Measurements from ENCODE around the gene FGD4.

Gene FGD4

DNA sequence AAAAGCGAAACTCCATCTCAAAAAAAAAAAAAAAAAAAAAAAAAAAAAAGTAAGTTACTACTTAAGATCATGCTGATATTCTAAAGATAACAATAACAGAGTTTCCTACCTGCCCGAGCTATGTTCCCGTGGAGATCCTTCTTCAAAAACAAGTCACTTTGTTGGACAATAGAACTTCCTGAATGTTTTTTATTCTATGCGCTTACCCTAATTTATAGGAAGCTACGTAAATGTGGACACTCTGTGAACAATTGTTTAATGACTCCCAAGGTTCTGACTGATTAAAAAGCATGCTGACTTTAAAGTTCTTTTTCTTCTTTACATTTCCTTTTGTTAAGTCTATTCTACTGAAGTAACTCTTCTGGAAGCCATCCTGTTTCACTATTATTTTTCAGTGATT, 52.5 kb downstream of the FGD4 start:
- Histone ChIP-seq H3K36me3 (ENCODE audit: control insufficient read depth, insufficient read depth, low read length) (no peaks in the 10 kb centered on the region), H3K9me3 (ENCODE audit: control insufficient read depth, insufficient read depth, low read length) (no peaks in the 10 kb centered on the region), H3K4me3 (ENCODE audit: low read length) (no peak overlapping the region), H3K4me1 (ENCODE audit: control insufficient read depth, insufficient read depth, low read length) (peaks cover 3% of the 10 kb centered on the region; the same call in 1 of the 2 replicates), H3K27me3 (ENCODE audit: control insufficient read depth, insufficient read depth, low read length) (no peaks in the 10 kb centered on the region), H3K27ac (ENCODE audit: low read length) (no peak overlapping the region)
- no CpG with 5 or more reads among the region's 5 CpGs for WGBS (ENCODE audit: insufficient coverage, insufficient read length)
- DNase-seq (ENCODE audit: low read depth, low spot score), result no peak

DNA sequence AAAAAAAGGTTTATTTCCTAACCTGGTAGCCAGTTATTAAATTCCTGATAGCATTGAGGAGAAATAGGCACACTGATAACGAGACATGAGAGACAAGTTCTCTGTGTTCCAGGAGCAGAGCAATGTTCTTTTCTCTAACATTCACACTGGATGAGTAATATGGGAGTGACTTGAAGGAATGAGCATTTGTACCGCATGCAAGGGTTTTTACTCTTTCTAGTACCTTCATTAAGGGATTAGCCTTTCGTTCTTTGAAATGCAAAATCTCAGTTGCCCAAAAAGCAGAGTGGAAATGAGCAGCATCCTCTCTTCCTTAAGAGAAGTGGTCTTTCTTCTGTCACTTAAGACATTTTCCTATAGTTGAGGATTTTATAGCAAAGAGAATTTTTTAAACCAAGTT, 54.7 kb downstream of the FGD4 start:
- no CpG with 5 or more reads among the region's 3 CpGs for WGBS (ENCODE audit: insufficient coverage, insufficient read length)
- H3K27me3 ChIP-seq (ENCODE audit: control insufficient read depth, insufficient read depth, low read length), result no peaks in the 10 kb centered on the region
- no peaks in the 10 kb centered on the region for H3K9me3 ChIP-seq (ENCODE audit: control insufficient read depth, insufficient read depth, low read length)
- no peak overlapping the region for H3K27ac ChIP-seq (ENCODE audit: low read length)
- DNase-seq (ENCODE audit: low read depth, low spot score), result peak; percentile 50
- no peaks in the 10 kb centered on the region for H3K4me1 ChIP-seq (ENCODE audit: control insufficient read depth, insufficient read depth, low read length)
- no peak overlapping the region for H3K4me3 ChIP-seq (ENCODE audit: low read length)
- H3K36me3 ChIP-seq (ENCODE audit: control insufficient read depth, insufficient read depth, low read length), result no peaks in the 10 kb centered on the region

DNA sequence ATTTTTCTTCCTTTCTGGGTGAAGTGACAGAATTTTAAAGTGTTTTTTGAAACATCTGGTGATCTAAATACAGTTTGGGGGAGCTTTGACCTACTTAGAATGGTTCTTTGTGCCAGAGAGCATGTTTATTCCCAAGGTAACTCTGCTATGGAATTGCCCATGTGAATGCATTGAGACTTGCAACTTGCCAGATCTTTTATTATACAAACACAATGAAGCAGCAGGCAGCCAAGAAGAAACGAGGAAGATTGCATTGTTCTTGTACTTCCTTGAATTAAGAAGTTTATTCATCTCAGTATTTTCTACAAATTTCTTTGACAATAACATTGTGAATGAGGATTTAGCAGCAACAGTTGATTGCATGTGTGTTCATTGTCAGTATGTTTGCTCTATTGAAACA, 55.5 kb downstream of the FGD4 start:
- Histone ChIP-seq H3K4me3 (ENCODE audit: low read length) (no peak overlapping the region), H3K9me3 (ENCODE audit: control insufficient read depth, insufficient read depth, low read length) (no peaks in the 10 kb centered on the region), H3K27me3 (ENCODE audit: control insufficient read depth, insufficient read depth, low read length) (no peaks in the 10 kb centered on the region), H3K4me1 (ENCODE audit: control insufficient read depth, insufficient read depth, low read length) (no peaks in the 10 kb centered on the region), H3K36me3 (ENCODE audit: control insufficient read depth, insufficient read depth, low read length) (no peaks in the 10 kb centered on the region), H3K27ac (ENCODE audit: low read length) (no peak overlapping the region)
- DNase-seq (ENCODE audit: low read depth, low spot score), result peak; percentile 70
- WGBS (ENCODE audit: insufficient coverage, insufficient read length), result no CpG with 5 or more reads among the region's 1 CpG

DNA sequence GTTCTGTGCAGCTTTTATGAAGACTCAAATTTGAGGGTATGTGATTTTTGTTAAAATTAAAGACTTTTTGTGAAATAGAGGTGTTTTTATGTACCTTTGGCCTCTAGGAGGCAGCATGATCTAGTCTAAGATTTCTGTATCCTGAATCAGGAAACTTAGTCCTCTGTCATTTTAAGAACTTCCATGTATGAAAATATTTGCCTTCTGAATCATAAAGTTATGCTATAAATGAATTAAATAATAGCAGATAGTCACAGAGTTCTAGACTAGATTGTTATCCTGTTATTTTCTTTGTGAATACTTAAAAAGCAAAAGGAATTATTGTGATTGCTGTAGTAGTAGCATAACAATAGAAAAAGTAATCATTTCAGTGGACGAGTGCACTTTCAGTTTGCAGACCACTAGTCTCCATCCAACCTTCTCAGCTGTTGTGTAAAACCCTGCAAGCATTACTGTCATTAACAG, 56.3 kb downstream of the FGD4 start:
- no peaks in the 10 kb centered on the region for H3K9me3 ChIP-seq (ENCODE audit: control insufficient read depth, insufficient read depth, low read length)
- H3K4me3 ChIP-seq (ENCODE audit: low read length), result no peak overlapping the region
- no peak for DNase-seq (ENCODE audit: low read depth, low spot score)
- H3K36me3 ChIP-seq (ENCODE audit: control insufficient read depth, insufficient read depth, low read length), result no peaks in the 10 kb centered on the region
- H3K27ac ChIP-seq (ENCODE audit: low read length), result no peak overlapping the region
- H3K4me1 ChIP-seq (ENCODE audit: control insufficient read depth, insufficient read depth, low read length), result no peaks in the 10 kb centered on the region
- H3K27me3 ChIP-seq (ENCODE audit: control insufficient read depth, insufficient read depth, low read length), result no peaks in the 10 kb centered on the region
- no CpG with 5 or more reads among the region's 1 CpG for WGBS (ENCODE audit: insufficient coverage, insufficient read length)

DNA sequence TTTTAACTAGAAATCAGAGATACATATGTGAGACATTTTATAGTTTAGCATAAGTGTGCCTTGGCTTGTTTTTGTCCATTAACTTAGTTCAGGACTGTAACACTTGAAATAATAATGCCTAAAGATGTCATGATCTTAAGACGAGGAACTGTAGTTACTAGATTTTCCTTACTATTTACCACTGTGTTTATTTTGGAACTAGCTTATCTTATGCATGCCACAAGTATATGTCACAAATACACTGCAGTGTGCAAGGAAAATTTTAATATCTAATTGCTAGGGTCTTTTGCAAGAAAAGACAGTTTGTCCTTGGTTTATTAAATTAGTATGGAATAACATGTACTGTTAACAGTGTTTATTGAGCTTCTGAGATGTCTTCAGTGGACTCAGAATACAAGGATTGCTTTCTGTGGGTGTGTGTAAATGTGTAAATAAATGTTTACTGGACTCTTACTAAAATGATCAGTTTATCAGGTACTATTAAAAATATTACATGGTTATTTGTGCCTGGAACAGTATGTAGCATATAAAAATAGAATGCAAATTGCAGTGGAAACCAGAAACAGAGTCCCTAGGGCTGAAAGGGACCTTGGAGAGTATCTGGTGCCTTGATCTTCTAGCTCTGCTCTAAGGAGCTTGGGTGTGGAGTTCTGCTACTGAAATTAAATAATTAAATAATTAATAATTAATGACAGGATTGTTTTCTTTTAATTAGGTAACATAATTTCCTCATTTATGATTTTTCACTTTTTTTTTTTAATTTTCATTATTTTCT, 58.1 kb downstream of the FGD4 start:
- no peak overlapping the region for H3K4me3 ChIP-seq (ENCODE audit: low read length)
- H3K27me3 ChIP-seq (ENCODE audit: control insufficient read depth, insufficient read depth, low read length), result no peaks in the 10 kb centered on the region
- H3K36me3 ChIP-seq (ENCODE audit: control insufficient read depth, insufficient read depth, low read length), result no peaks in the 10 kb centered on the region
- WGBS (ENCODE audit: insufficient coverage, insufficient read length), result no CpG with 5 or more reads among the region's 1 CpG
- H3K4me1 ChIP-seq (ENCODE audit: control insufficient read depth, insufficient read depth, low read length), result no peaks in the 10 kb centered on the region
- no peak overlapping the region for H3K27ac ChIP-seq (ENCODE audit: low read length)
- no peaks in the 10 kb centered on the region for H3K9me3 ChIP-seq (ENCODE audit: control insufficient read depth, insufficient read depth, low read length)
- DNase-seq (ENCODE audit: low read depth, low spot score), result no peak

DNA sequence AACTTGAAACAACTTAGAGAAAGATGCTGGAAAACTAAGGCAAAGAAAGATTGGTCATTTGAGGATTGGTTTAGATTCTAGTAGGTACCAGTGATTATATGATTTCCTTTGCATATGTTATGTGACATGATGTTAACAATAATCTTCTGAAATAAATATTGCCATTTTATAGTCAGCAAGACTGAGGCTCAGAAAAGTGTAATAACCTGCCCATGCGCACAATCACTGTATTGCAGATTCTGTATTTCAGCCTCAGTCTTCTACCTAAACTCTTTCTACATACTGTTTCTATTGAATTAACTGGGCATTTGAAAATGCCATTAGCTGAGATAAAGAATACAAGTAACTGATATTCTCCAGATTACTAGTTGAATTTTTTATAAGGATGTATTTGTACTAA, 61.3 kb downstream of the FGD4 start:
- no CpG with 5 or more reads among the region's 1 CpG for WGBS (ENCODE audit: insufficient coverage, insufficient read length)
- no peaks in the 10 kb centered on the region for H3K36me3 ChIP-seq (ENCODE audit: control insufficient read depth, insufficient read depth, low read length)
- no peaks in the 10 kb centered on the region for H3K9me3 ChIP-seq (ENCODE audit: control insufficient read depth, insufficient read depth, low read length)
- peaks cover 1% of the 10 kb centered on the region; the same call in 1 of the 2 replicates for H3K4me1 ChIP-seq (ENCODE audit: control insufficient read depth, insufficient read depth, low read length)
- no peak for DNase-seq (ENCODE audit: low read depth, low spot score)
- H3K27me3 ChIP-seq (ENCODE audit: control insufficient read depth, insufficient read depth, low read length), result no peaks in the 10 kb centered on the region
- no peak overlapping the region for H3K27ac ChIP-seq (ENCODE audit: low read length)
- H3K4me3 ChIP-seq (ENCODE audit: low read length), result no peak overlapping the region

DNA sequence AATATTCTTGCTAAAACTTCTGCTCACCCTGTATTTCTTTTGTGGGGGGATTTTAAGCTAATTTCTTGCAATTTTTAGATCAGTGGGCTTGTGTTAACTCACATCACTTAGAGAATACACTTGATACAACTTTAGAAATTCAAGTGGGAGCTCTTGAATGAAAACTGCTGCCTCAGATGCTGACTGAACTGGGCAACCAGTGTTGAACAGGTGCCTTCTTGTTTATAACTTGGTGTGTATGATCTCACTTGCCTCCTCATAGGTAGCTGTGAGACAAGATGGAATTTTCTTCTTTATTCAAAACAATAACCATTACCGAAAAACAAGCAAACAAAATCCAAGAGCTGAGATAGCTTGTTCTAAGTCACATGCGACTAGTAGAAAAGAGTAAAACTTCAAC, 63.5 kb downstream of the FGD4 start:
- Histone ChIP-seq H3K4me1 (ENCODE audit: control insufficient read depth, insufficient read depth, low read length) (peaks cover 1% of the 10 kb centered on the region; the same call in 1 of the 2 replicates), H3K27ac (ENCODE audit: low read length) (no peak overlapping the region), H3K36me3 (ENCODE audit: control insufficient read depth, insufficient read depth, low read length) (no peaks in the 10 kb centered on the region), H3K27me3 (ENCODE audit: control insufficient read depth, insufficient read depth, low read length) (no peaks in the 10 kb centered on the region), H3K9me3 (ENCODE audit: control insufficient read depth, insufficient read depth, low read length) (no peaks in the 10 kb centered on the region), H3K4me3 (ENCODE audit: low read length) (no peak overlapping the region)
- no CpG with 5 or more reads among the region's 2 CpGs for WGBS (ENCODE audit: insufficient coverage, insufficient read length)
- DNase-seq (ENCODE audit: low read depth, low spot score), result no peak

DNA sequence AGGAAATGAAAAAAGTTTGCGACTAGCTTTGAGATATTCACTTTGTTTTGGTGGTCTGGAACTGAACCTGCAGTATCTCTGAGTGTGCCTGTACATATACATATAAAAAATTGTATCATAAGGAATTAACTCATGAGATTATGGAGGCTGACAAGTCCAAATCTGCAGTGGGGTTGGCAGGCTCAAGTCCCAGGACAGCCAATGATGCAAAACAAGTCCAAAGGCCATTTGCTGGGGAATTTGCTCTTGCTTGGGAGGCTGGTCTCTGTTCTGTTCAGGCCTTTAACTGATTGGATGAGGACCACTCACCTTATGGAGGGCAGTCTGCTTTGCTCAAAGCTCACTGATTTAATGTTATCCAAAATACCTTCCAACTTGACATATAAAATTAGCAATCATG, 66.8 kb downstream of the FGD4 start:
- H3K27ac ChIP-seq (ENCODE audit: low read length), result no peak overlapping the region
- no peak overlapping the region for H3K4me3 ChIP-seq (ENCODE audit: low read length)
- no peak for DNase-seq (ENCODE audit: low read depth, low spot score)
- H3K4me1 ChIP-seq (ENCODE audit: control insufficient read depth, insufficient read depth, low read length), result peaks cover 1% of the 10 kb centered on the region; the same call in 1 of the 2 replicates
- WGBS (ENCODE audit: insufficient coverage, insufficient read length), result no CpG with 5 or more reads among the region's 1 CpG
- H3K36me3 ChIP-seq (ENCODE audit: control insufficient read depth, insufficient read depth, low read length), result no peaks in the 10 kb centered on the region
- H3K27me3 ChIP-seq (ENCODE audit: control insufficient read depth, insufficient read depth, low read length), result no peaks in the 10 kb centered on the region
- no peaks in the 10 kb centered on the region for H3K9me3 ChIP-seq (ENCODE audit: control insufficient read depth, insufficient read depth, low read length)

DNA sequence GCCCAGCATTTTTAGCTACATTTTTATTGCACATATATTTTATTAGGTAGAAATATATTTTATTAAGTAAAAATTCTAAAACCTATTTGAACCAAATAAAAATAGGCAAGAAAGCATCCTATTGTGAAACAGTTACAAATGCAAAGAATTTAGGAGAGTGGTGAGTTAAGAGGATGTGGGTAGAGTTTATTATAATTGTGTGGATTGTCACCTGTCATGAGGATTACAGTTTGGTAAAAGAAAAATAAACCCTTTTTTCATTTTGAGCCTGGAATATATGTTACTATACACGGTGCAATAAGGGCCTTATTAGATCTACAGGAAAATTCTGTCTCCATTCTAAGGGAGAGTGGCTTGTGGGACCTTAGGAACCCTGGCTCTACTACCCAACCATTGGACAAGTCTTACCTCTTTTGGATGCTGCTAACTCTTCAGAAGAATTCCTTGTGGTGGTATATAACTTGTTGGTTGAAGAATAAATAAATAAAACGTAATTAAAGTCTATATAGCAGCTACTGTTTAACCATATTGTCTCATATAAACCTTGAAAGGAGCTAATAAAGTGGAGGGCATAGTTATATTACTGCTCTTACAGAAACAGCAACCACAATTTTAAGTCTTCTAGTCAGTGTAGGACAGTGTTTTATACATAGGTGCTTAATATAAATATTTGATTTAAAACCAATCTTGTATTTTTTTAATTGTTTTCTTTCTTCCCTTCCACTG, 67.8 kb downstream of the FGD4 start:
- H3K27me3 ChIP-seq (ENCODE audit: control insufficient read depth, insufficient read depth, low read length), result no peaks in the 10 kb centered on the region
- peaks cover 1% of the 10 kb centered on the region; the same call in 1 of the 2 replicates for H3K4me1 ChIP-seq (ENCODE audit: control insufficient read depth, insufficient read depth, low read length)
- no peak overlapping the region for H3K27ac ChIP-seq (ENCODE audit: low read length)
- no peaks in the 10 kb centered on the region for H3K9me3 ChIP-seq (ENCODE audit: control insufficient read depth, insufficient read depth, low read length)
- DNase-seq (ENCODE audit: low read depth, low spot score), result no peak
- H3K36me3 ChIP-seq (ENCODE audit: control insufficient read depth, insufficient read depth, low read length), result no peaks in the 10 kb centered on the region
- no CpG with 5 or more reads among the region's 2 CpGs for WGBS (ENCODE audit: insufficient coverage, insufficient read length)
- no peak overlapping the region for H3K4me3 ChIP-seq (ENCODE audit: low read length)

DNA sequence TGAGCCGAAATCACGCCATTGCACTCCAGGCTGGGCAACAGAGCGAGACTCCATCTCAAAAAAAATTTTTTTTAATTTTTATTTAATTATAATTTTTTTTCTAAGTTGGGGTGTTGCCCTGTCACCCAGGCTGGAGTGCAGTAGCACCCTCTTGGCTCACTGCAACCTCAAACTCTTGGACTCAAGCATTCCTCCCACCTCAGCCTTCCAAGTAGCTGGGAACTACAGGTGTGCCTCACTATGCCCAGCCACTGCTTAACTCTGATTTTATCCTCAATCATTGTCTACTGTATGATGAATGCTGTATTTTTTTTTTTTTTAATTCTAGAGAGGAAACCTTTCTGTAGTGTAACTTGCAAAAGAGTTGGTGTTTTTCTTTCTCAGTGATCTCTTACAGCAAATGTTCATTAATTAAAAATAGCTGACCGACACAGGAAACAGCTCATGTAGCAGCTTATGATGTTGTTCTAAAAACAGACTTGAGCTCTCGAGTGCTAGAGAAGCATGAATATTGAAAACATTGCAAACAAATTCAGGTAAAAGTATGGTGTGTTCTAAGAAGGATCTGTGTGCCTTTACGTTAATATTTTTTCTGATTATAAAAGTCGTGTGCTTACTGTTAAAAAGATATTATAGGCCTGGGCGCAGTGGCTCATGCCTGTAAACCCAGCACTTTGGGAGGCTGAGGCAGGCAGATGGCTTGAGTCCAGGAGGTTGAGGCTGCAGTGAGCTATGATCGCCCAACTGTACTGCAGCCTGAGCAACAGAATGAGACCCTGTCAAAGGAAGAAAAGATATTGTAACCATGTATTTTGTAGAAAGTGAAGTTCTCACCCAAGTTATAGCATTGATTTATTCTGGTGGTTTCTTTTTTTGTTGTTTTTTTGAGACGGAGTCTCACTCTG, 68.9 kb downstream of the FGD4 start:
- DNase-seq (ENCODE audit: low read depth, low spot score), result no peak
- Histone ChIP-seq H3K9me3 (ENCODE audit: control insufficient read depth, insufficient read depth, low read length) (no peaks in the 10 kb centered on the region), H3K36me3 (ENCODE audit: control insufficient read depth, insufficient read depth, low read length) (no peaks in the 10 kb centered on the region), H3K27me3 (ENCODE audit: control insufficient read depth, insufficient read depth, low read length) (no peaks in the 10 kb centered on the region), H3K4me3 (ENCODE audit: low read length) (no peak overlapping the region), H3K27ac (ENCODE audit: low read length) (no peak overlapping the region), H3K4me1 (ENCODE audit: control insufficient read depth, insufficient read depth, low read length) (peaks cover 1% of the 10 kb centered on the region; the same call in 1 of the 2 replicates)
- no CpG with 5 or more reads among the region's 10 CpGs for WGBS (ENCODE audit: insufficient coverage, insufficient read length)
